NB4 (cell line): ENCODE data around the gene RBM42.

Source experiments
- CTCF ChIP-seq: IDR thresholded peaks from one replicate; pipeline ENCODE4 v1.5.1; 2012; ENCODE audit warnings: low read depth, low read length
- MAX ChIP-seq: IDR thresholded peaks from 2 replicates; pipeline ENCODE4 v1.6.1; 2011; ENCODE audit warnings: low read depth, low read length
- MYC ChIP-seq: IDR thresholded peaks from 2 replicates; pipeline ENCODE4 v1.6.1; 2011; ENCODE audit warnings: low read depth, low read length
- POLR2A ChIP-seq: IDR thresholded peaks from 2 replicates; pipeline ENCODE4 v1.6.1; 2011; ENCODE audit warnings: mild to moderate bottlenecking; ENCODE audit not compliant: insufficient read length; ENCODE audit errors: extremely low read depth

DNA sequence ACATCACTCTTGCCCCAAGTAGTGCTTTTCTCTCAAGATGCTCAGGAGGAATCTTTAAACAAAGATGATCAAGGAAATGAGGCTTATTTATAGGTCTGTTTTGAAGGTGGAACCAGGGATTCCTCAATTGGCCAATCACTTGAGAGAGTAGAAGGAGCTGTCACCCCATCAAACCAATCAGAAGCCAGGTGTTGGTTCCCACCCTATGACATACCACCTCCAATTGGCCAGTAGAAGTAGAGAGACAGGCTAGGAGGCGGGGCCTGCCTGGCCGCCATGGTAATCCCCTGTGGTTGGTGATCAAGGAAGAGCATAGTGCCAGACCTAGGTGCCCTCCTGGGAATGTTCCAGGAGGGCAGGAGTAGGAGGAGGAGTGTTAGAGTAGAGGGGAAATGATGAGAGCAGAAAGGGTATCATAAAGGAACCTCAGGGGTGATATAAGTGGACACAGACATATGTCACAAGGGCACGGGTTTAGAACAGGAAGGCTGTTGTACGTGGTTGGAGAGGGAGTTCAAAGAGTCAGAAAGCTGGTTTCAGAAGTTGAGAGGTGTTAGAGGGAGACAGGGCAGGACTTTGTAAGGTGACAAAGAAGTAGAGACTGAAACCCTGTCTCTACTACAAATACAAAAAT, 32.4 kb upstream of the RBM42 start:
- TF ChIP-seq CTCF (no peak), MAX (no peak), MYC (no peak), POLR2A (no peak)
